Stimulated activated CD8-positive, alpha-beta memory T cell treated with anti-CD3 and anti-CD28 coated beads, Interleukin-7, amount 100 ng/mL, for 24 hours (primary cell): ENCODE measurements around the gene NOTCH1.

Experiments used
- DNase-seq: peaks from one replicate; pipeline ENCODE4 v3.0.0-alpha.2; 2020; ENCODE audit warnings: low read depth

The NOTCH1 gene

DNA sequence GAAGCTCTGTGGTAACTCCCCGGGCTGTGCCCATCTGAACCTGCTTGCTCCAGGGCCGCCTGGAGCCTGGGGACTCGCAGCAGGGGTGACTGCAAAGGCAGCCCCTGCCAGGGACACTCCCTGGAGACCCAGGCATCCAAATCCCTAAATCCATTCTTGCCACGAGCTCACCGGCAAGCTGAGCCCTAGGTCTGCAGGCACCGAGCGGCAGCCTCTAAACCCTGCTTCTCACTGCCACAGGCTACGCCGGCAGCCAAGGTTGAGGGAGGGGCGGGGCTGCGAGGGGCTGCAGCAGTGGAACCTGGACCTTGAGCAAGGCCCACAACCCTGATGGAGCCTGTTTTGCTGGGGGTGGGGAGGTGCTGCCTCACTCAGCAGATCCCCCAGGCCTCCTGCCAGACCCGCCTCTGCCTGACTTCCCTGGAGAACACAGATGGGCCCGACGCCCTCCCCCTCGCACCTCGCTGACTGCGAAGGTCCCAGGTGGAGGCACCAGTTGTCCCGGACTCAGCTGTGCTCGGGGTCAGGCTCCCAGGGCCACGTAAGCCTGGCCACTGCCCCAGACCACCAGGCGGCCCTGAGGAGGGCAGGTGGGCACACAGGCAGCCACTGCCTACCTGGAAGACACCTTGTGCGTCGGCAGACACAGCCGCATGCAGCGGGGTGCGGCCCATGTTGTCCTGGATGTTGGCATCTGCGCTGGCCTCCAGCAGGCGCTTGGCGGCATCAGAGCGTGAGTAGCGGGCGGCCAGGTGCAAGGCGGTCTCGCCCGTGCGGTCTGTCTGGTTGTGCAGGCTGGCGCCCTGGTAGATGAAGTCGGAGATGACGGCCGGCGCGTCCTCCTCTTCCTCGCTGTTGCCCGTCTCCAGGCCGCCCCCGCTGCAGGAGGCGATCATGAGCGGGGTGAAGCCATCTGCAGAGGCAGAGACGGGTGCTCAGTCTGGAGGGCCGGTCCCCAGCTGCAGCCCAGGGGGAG lies 45.6 kb downstream of the NOTCH1 start:
- DNase-seq, result no peak

DNA sequence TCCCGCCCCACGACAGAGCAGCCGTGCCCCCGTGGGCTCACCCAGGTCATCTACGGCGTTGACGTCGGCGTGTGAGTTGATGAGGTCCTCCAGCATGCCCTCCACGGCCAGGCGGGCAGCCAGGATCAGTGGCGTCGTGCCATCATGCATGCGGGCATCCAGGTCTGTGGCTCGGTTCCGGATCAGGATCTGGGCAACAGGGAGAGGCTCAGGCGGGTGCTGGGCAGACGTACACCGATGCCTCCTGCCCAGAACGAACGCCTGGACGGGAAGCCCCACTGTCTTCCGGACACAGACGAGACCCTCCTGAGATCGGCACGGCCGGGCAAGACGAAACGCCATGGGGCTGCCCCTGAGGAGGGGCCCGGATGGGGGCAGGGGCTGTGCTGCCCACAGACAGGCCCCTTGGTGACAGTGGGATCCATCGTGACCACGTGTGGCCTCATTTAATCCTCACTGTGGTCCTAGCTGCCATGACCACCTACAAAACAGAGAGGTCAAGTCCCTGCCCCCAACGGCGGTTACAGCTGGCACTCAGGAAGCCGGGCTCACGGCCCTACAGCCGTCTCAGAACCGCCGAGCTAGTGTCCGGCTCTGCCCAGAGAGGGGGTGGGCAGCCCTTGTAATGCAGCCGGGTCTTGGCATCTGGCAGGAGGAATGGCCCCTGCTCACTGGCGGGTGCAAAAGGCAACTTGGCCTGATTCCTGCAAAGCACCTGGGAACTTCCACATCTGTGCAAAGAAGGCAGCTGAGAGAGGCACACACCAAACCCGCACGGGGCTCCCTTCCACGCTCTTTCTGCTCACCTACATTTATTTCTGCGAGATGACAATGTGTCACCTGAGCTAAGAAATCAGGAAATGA lies 46.5 kb downstream of the NOTCH1 start:
- no peak for DNase-seq

- DNase-seq, result no peak
Measured at GRCh38 chr9:136497916-136498695, 47.7 kb downstream of the NOTCH1 start.

GRCh38 chr9:136496801-136497620 lies 48.8 kb downstream of the NOTCH1 start:
- DNase-seq, result no peak

DNA sequence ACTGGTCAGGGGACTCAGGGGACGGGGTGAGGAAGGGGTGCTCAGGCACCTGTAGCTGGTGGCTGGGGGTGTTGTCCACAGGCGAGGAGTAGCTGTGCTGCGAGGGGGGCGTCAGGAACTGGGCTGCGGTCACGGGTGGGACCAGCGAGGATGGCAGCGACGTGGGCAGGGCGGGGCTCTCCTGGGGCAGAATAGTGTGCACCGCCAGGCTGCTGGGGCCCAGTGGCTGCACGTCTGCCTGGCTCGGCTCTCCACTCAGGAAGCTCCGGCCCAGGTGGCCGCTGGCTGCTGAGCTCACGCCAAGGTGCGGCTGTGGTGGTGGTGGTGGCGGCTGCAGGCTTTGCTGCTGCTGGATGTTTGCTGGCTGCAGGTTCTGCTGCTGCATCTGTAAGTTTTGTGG lies 49.7 kb downstream of the NOTCH1 start:
- no peak for DNase-seq

GRCh38 chr9:136495238-136495800 lies 50.5 kb downstream of the NOTCH1 start:
- DNase-seq, result no peak

GRCh38 chr9:136494531-136495215 lies 51.2 kb downstream of the NOTCH1 start:
- no peak for DNase-seq

DNA sequence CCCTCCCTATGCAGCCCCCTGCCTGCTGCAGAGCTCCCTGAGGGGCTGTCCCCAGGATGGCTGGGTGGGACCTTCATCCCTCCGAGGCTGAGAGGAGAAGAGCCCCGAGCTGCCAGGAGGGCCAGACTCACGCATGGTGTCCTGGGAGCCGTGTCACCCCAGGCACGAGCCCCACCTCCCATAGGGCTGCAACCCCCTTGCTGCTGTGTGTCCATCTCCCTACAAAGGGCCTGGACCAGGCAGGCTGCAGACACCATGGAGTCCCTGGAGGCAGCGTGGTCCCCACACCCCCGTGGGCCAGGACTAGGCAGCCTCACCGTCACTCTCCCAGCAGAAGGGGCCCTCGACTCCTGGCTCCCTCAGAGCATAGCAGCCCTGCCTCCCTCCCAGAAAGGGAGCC lies 51.8 kb downstream of the NOTCH1 start:
- no peak for DNase-seq

DNA sequence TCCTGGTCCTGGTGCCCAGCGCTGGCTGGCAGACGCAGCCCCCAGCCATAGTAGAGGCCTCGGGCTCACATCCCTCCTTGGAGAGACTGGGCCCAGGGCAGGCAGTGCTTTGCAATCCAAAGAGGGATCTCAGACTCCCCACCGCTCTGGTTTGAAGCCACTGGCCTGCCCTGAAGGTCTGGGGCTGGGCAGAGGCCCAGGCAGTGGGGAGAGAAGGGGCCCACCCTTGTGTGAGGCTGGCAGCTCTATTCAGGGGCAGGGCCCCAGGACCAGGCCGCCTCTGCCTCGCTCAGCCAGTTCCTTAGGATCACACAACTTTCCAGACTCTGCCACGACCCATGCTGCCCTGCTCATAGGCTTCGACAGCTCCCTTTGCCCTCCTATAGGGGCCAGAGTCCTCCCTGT lies 52.3 kb downstream of the NOTCH1 start:
- no peak for DNase-seq

DNA sequence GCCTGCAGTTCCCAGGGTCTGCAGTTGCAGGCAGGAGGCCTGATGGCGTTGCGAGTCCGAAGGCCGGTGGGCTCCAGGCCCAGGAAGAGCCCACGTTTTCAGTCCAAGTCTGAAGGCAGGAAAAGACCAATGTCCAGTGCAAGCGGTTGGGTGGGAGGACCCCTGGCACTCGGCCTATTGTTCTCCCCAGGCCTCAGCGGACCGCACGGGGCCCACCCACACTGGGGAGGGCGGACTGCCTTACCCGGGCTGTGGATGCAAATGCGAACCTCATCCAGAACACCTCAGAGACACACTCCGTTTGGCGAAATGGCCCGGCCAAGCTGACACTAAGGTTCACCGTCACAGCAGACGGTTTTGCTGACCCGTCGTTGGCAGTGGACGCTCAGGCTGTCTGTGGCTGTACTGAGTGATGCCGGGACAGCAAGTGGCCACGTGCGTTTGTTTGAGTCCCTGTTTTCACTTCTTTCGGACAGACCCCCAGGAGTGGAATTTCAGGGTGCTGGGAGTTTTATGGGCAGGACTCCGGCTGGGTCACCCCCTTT lies 52.8 kb downstream of the NOTCH1 start:
- DNase-seq, result no peak

GRCh38 chr9:136489731-136490130 lies 56.1 kb downstream of the NOTCH1 start:
- DNase-seq, result no peak

DNA sequence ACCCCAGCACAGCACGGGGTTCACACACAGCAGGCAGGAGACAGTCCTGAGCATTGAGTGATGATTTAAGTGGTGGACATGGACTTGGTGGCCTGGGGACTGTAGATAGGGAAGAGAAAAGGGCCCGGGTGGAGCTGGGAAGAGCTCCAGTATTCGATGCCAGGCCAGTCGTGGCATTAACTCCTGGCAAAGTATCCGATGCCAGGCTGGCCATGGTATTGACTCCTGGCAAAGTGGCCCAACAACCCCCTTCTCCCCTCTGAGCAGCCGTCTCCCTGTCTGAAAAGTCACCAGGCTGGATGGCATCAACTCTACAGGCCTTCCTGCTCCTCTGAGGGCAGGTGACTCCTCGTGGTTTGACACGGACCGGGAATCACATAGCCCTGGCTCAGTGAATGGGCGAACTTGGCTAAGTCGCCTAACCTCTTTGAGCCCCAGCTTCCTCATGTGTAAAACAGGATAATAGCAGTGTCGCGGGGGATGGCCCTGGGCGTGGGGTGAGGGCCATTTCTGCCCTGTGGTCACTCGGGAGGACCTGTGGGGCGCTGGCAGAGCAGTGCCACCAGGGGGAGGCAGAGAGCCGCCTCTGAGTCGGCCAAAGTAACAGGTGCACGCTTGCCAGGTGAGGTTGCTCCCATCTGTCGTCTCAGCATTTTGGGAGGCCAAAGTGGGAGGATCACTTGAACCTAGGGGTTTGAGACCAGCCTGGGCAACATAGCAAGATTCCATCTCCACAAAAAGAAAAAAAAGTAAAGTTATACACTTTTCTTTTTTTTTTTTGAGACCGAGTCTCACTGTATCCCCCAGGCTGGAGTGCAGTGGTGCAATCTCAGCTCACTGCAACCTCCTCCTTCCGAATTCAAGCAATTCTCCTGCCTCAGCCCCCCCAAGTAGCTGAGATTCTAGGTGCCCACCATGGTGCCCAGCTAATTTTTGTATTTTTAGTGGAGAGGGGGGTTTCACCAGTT lies 57.3 kb downstream of the NOTCH1 start:
- peak; percentile 41 for DNase-seq

DNA sequence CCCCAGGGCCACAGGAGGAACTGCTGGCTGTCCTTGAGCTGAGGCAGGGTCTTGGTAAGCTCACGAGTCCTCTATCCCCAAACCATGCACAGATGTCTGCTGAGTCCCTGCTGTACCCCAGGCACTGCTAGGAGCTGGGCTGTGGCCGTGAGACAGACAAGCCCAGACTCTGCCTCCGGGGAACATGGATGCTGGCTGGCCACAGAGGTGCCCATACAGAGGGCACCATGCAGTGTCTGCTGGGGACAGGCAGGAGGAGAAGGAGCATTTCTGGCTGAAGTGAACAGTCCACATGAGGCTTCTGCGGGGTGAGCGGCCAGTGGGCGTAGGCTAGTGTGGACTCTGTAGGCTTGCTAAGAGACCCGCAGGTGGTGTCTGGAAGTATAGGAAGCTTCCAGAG lies 58.2 kb downstream of the NOTCH1 start:
- DNase-seq, result no peak

DNA sequence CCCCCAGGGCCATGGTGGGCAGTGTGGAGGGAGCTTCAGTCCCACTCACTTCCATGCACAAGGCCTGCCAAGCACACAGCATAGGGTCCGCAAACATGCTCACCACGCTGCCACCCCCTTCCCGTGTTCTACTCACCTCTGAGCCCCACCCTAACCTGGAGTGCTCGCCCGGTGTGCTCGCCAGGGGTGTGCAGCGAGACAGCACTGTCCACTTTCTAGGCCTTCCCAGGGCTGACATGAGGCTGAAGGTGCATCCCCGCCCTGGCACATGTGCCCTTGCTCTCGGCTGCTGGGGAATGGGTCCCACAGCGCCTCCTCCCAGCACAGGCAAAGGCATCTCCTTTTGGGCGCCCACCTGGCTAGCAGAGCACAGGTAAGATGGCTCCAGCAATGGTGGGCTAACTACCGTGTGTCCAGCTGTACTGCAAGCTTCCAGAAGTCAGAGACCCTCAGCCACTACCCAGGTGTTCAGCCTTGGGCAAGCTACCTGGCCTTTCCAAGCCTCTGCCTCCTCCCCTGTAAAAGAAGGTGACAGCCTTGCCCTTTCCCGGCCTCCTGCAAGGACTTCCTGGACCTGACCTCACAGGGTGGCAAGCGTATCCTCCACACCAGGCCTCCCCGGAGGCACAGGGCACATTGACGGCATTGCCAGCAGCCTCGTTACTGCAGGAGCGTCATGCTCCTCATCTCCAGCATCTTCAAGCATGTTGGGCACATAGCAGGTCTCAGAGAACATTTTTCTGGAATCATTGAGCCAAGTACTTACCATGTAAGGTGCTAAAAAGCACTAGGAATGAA lies 58.8 kb downstream of the NOTCH1 start:
- DNase-seq, result no peak

DNA sequence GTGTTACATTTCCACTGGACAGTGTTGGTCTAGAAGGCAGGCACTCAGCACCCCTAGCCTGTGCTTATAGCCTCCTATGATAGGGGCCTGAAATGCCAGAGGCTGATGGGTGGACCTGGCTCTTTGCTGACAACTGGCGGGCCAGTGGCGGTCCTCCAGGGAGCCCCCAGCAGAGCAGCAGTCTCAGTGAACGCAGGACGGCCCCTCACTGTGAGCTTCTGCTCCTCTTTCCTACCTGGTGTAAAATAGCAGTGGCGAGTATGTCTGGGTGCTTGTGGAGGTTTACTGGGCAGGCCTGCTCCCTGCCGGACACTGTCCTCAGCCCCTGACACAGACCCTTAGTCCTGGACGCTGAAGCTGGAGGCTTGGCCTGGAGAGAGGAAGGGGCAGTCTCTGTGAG lies 59.7 kb downstream of the NOTCH1 start:
- DNase-seq, result no peak

- DNase-seq, result peak; percentile 70
Measured at GRCh38 chr9:136485049-136486045, 60.5 kb downstream of the NOTCH1 start.
